KMS-11 (cell line): Measurements from ENCODE around the gene TRIM6.

Source experiments
- H2AFZ ChIP-seq: fragments of 200-600 bp; sonication (generic); 2 replicates; pipeline ENCODE4 v1.6.1; 2016; ENCODE audit warnings: antibody characterized with exemption, mixed run types, low read depth
- H3K27ac ChIP-seq: fragments of 200-600 bp; sonication (generic); 2 replicates; pipeline ENCODE4 v1.6.1; 2016; ENCODE audit warnings: mild to moderate bottlenecking, mixed run types
- H3K27me3 ChIP-seq: fragments of 200-600 bp; sonication (generic); 2 replicates; pipeline ENCODE4 v1.6.1; 2017; ENCODE audit warnings: mild to moderate bottlenecking, low read depth, mixed run types, moderate library complexity; ENCODE audit not compliant: insufficient read depth
- H3K36me3 ChIP-seq: fragments of 200-600 bp; sonication (generic); 2 replicates; pipeline ENCODE4 v1.6.1; 2017; ENCODE audit warnings: mild to moderate bottlenecking, mixed run types; ENCODE audit not compliant: insufficient read depth
- H3K4me1 ChIP-seq: fragments of 200-600 bp; sonication (generic); 2 replicates; pipeline ENCODE4 v1.6.1; 2016; ENCODE audit warnings: mild to moderate bottlenecking, low read depth, mixed run types; ENCODE audit not compliant: poor library complexity, severe bottlenecking
- H3K4me2 ChIP-seq: fragments of 200-600 bp; sonication (generic); 2 replicates; pipeline ENCODE4 v1.7.0; 2016; ENCODE audit warnings: mild to moderate bottlenecking, mixed run types
- H3K4me3 ChIP-seq: fragments of 200-600 bp; sonication (generic); IDR thresholded peaks from 2 replicates; pipeline ENCODE4 v1.6.1; 2017; ENCODE audit warnings: low read depth, low read length, mixed read lengths; ENCODE audit not compliant: insufficient read depth
- H3K79me2 ChIP-seq: fragments of 200-600 bp; sonication (generic); 2 replicates; pipeline ENCODE4 v1.6.1; 2016; ENCODE audit warnings: low read depth, mixed run types; ENCODE audit not compliant: insufficient read depth
- H3K9ac ChIP-seq: fragments of 200-600 bp; sonication (generic); 2 replicates; pipeline ENCODE4 v1.6.1; 2016; ENCODE audit warnings: mild to moderate bottlenecking, mixed run types
- H4K20me1 ChIP-seq: fragments of 200-600 bp; sonication (generic); 2 replicates; pipeline ENCODE4 v1.6.1; 2016; ENCODE audit warnings: mild to moderate bottlenecking, mixed run types; ENCODE audit not compliant: insufficient read depth
- CTCF ChIP-seq: fragments of 200-600 bp; sonication (generic); conservative IDR thresholded peaks from 2 replicates; pipeline ENCODE4 v1.6.1; 2017; ENCODE audit warnings: low read depth, mild to moderate bottlenecking, antibody characterized with exemption, low read length, moderate library complexity, mixed read lengths

The TRIM6 gene

GRCh38 chr11:5626196-5626595, 29.8 kb downstream of the TRIM6 start:
- H3K4me2 ChIP-seq = no peak overlapping the region
- TF ChIP-seq CTCF = no peak

GRCh38 chr11:5631417-5631816, 35.0 kb downstream of the TRIM6 start:
- TF ChIP-seq CTCF = no peak
- H3K36me3 ChIP-seq = no peaks in the 10 kb centered on the region
- no peak overlapping the region for H3K4me2 ChIP-seq
- H2AFZ ChIP-seq = no peak overlapping the region
- H3K27ac ChIP-seq = no peak overlapping the region
- H3K4me3 ChIP-seq = no peak overlapping the region
- H3K9ac ChIP-seq = no peak overlapping the region
- no peaks in the 10 kb centered on the region for H4K20me1 ChIP-seq
- H3K4me1 ChIP-seq = no peaks in the 10 kb centered on the region
- no peaks in the 10 kb centered on the region for H3K27me3 ChIP-seq
- no peaks in the 10 kb centered on the region for H3K79me2 ChIP-seq

More at GRCh38 chr11:5626196-5626595, 29.8 kb downstream of the TRIM6 start:
- Histone ChIP-seq H3K4me1 (peaks cover 15% of the 10 kb centered on the region), H3K79me2 (no peaks in the 10 kb centered on the region), H3K27me3 (no peaks in the 10 kb centered on the region), H3K36me3 (no peaks in the 10 kb centered on the region), H2AFZ (no peak overlapping the region), H3K27ac (no peak overlapping the region), H3K9ac (no peak overlapping the region), H4K20me1 (no peaks in the 10 kb centered on the region), H3K4me3 (no peak overlapping the region)

- Histone ChIP-seq H3K36me3 (no peaks in the 10 kb centered on the region), H3K4me2 (no peak overlapping the region), H3K4me1 (no peaks in the 10 kb centered on the region), H3K27me3 (no peaks in the 10 kb centered on the region), H3K27ac (no peak overlapping the region), H3K4me3 (no peak overlapping the region), H3K79me2 (no peaks in the 10 kb centered on the region), H2AFZ (no peak overlapping the region), H4K20me1 (no peaks in the 10 kb centered on the region), H3K9ac (no peak overlapping the region)
- TF ChIP-seq CTCF = no peak
Observed at GRCh38 chr11:5631969-5632635, 35.7 kb downstream of the TRIM6 start.

- H3K27ac ChIP-seq = no peak overlapping the region
- H4K20me1 ChIP-seq = no peaks in the 10 kb centered on the region
- H3K4me1 ChIP-seq = no peaks in the 10 kb centered on the region
- H3K27me3 ChIP-seq = no peaks in the 10 kb centered on the region
- no peak overlapping the region for H3K4me2 ChIP-seq
- no peaks in the 10 kb centered on the region for H3K79me2 ChIP-seq
- no peak overlapping the region for H3K9ac ChIP-seq
- no peaks in the 10 kb centered on the region for H3K36me3 ChIP-seq
- H2AFZ ChIP-seq = no peak overlapping the region
- H3K4me3 ChIP-seq = no peak overlapping the region
- no peak for TF ChIP-seq CTCF
Observed at GRCh38 chr11:5639953-5640352, 43.5 kb downstream of the TRIM6 start.
